GM18505 (cell line): ENCODE data around the gene PCDH15.

Experiments used
- ATAC-seq: cut with Tn5 transposase; IDR thresholded peaks from one replicate; pipeline ENCODE4 v1.9.1; 2021; ENCODE audit not compliant: unreplicated experiment
- POLR2A ChIP-seq: IDR thresholded peaks from 4 replicates; pipeline ENCODE4 v1.6.1; 2011; ENCODE audit warnings: borderline replicate concordance; ENCODE audit not compliant: insufficient read depth, insufficient read length; ENCODE audit errors: extremely low read depth

Gene PCDH15

GRCh38 chr10:54159924-54160323 is 641.1 kb downstream of the PCDH15 start:
- no peak for TF ChIP-seq POLR2A
- no peak for ATAC-seq

DNA sequence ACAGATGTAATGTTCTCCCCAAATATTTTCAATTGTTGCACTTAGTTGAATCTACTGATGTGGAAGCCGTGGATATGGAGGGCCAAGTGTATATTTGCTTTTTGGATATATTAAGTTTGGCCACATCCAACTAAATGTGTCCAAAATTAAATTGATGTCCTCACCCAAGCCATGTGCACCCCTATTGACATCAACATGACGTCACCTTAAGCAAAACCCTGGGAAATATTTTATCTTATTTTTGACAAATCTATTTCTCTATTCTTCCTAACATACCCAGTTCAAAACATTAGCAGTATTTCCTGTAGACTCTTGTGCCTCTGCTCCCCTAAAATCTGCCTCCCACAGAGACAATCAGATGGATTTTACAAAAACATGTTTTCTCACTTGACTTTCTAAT is 652.5 kb downstream of the PCDH15 start:
- ATAC-seq: no peak
- TF ChIP-seq POLR2A: no peak

- TF ChIP-seq POLR2A: no peak
- ATAC-seq: no peak
Measured at GRCh38 chr10:54139819-54140428, 661.1 kb downstream of the PCDH15 start.

- no peak for ATAC-seq
Measured at GRCh38 chr10:54137396-54137795, 663.6 kb downstream of the PCDH15 start.

DNA sequence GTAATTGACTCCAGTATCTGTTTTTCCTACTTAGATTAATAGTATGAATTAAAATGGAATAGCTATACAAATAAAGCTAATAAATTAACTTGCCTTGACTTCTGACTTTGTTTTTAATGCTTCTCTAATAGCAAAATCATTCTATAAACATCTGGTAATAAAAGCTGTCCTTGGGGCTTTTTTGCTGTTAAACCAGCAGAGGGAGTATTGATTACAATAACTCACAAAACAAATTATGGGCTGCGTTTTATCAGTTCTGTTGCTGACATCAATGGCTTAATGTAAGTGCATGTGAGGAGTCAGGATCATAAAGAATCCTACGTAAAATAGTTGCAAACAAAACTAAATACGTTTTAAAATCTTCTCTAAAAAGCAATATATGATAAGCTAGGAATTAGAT is 667.8 kb downstream of the PCDH15 start:
- no peak for ATAC-seq
- TF ChIP-seq POLR2A: no peak

More at GRCh38 chr10:54137396-54137795, 663.6 kb downstream of the PCDH15 start:
- no peak for TF ChIP-seq POLR2A

- no peak for ATAC-seq
- no peak for TF ChIP-seq POLR2A
Measured at GRCh38 chr10:54131833-54132232, 669.2 kb downstream of the PCDH15 start.

- ATAC-seq: no peak
- TF ChIP-seq POLR2A: no peak
Measured at GRCh38 chr10:54130394-54130793, 670.6 kb downstream of the PCDH15 start.

GRCh38 chr10:54125098-54125747 is 675.8 kb downstream of the PCDH15 start:
- no peak for ATAC-seq
- no peak for TF ChIP-seq POLR2A

DNA sequence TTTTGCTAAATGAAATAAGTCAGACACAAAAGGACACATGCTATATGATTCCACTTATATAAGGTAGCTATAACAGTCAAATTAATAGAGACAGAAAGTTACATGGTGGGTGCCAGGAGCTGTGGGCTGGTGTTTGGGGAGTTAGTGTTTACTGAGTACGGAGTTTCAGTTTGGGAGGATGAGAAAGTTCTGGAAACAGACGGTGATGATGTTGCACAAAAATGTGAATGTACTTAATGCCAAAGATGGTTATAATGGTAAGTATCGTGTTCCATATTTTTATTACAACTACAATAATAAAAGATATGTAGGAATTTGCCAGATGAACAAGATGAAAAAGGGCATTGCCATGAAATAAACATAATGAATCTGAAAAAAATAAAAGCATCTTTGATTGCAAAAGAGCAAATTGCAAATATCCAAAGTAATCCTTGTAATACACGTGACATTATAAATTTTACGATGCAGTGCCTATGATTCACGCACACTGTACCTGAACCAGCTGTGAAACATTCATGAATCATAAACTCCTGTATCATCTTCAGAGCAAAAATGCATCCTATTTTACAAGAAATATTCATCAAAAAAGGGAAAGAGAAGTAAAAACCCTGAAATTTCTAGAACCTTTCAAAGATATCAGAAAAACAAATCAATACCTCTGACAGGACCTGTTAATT is 676.7 kb downstream of the PCDH15 start:
- TF ChIP-seq POLR2A: no peak
- no peak for ATAC-seq

DNA sequence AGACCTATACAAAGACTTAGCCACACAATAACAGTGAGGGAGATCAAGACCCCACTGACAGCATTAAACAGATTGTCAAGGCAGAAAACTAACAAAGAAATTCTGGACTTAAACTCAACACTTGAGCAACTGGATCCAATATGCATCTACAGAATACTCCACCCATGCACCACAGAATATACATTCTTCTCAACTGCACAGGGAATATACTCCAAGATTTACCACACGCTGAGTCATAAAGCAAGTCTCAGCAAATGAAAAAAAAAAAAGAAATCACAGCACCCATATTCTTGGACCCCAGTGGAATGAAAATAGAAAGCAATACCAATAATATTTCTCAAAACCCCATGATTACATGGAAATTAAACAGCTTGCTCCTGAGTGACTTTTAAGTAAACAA is 680.2 kb downstream of the PCDH15 start:
- no peak for ATAC-seq

DNA sequence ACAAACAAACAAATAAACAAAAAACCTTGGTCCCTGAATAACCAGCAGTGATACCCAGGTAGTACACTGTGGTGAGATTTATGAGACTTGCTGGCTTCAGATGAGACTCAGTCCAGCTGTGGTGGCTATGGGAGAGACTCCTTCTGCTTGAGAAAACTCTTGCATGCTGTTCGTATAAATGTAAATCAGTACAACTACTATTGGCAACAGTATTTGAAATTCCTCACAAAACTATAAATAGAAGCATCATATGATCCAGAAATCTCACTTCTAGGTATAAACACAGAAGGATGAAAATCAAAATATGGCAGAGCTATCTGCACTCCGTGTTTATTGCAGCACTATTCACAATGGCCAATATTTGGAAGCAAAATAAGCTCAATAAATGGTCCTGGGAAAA is 692.1 kb downstream of the PCDH15 start:
- no peak for TF ChIP-seq POLR2A
- ATAC-seq: no peak

More for the DNA sequence above, 680.2 kb downstream of the PCDH15 start:
- TF ChIP-seq POLR2A: no peak

GRCh38 chr10:54096892-54097291 is 704.1 kb downstream of the PCDH15 start:
- ATAC-seq: no peak
- no peak for TF ChIP-seq POLR2A

DNA sequence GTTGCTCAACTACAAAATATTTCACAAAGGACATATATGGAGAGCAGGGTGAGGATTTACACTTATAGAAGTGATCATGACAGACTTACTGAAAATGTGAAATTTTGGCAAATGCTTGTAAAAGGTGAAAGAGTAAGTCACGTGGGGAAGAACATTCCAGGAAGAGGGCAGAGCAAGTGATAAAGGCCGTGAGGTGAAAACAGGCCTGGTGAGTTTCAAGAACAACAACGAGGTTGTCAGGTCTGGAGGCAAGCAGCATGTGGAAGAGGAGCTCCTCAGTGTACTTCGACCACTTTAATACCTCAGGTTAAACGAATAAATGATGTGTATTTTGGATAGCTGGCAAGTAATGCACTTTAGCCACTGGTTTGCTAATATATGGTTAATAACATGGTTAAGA is 706.7 kb downstream of the PCDH15 start:
- no peak for ATAC-seq
- TF ChIP-seq POLR2A: no peak

- ATAC-seq: no peak
- TF ChIP-seq POLR2A: no peak
Measured at GRCh38 chr10:54091237-54091636, 709.8 kb downstream of the PCDH15 start.
